Left ventricle myocardium inferior (tissue), 1 donor: ENCODE results near the gene ENO2. TPM values are rescaled to one million over a fixed set of nuclear protein-coding genes. Genes with fewer than 3 reads are reported as not detected.

ENCODE experiments used
- DNase-seq: peaks from one replicate; pipeline ENCODE4 v3.0.0-alpha.2; 2020
- H3K27ac ChIP-seq: fragments of 200-600 bp; replicated peaks from 2 replicates; pipeline ENCODE4 v1.8.0; 2021
- H3K27me3 ChIP-seq: fragments of 200-600 bp; 2 replicates; pipeline ENCODE4 v1.8.0; 2021; ENCODE audit warnings: low read depth
- H3K36me3 ChIP-seq: fragments of 200-600 bp; 2 replicates; pipeline ENCODE4 v1.8.0; 2021
- H3K4me1 ChIP-seq: fragments of 200-600 bp; 2 replicates; pipeline ENCODE4 v1.8.0; 2021
- H3K4me3 ChIP-seq: fragments of 200-600 bp; 2 replicates; pipeline ENCODE4 v1.8.0; 2021; ENCODE audit warnings: mild to moderate bottlenecking, moderate library complexity
- H3K9me3 ChIP-seq: fragments of 200-600 bp; replicated peaks from 2 replicates; pipeline ENCODE4 v1.8.0; 2021
- intact Hi-C: fragments of 100-400 bp; cut with micrococcal nuclease; formaldehyde crosslinking; loops from one replicate; pipeline ENCODE4 v1.11.0; 2022
- total RNA-seq: library from RNA; stranded (reverse); fragmentation: NEBNext Ultra II Directional; extraction: Animal tissue kit (Norgen Biotek cat#: 25700); gene quantifications from one replicate; pipeline ENCODE4 v1.2.1, GENCODE V29; 2021
- TF ChIP-seq, protein P1 (sequence below): fragments of 200-600 bp; IDR thresholded peaks from 2 replicates; pipeline ENCODE4 v1.8.0; 2021; ENCODE audit warnings: antibody characterized with exemption, mild to moderate bottlenecking, borderline replicate concordance
- donor health status: DM: no; HTN: yes; CAD: no; lungs with severe emphysema.

ENO2 gene
- total RNA-seq, 1 donor from 2014 or later: 14.8 TPM

GRCh38 chr12:6944381-6945186, 30.2 kb downstream of the ENO2 start:
- TF ChIP-seq, protein P1, sequence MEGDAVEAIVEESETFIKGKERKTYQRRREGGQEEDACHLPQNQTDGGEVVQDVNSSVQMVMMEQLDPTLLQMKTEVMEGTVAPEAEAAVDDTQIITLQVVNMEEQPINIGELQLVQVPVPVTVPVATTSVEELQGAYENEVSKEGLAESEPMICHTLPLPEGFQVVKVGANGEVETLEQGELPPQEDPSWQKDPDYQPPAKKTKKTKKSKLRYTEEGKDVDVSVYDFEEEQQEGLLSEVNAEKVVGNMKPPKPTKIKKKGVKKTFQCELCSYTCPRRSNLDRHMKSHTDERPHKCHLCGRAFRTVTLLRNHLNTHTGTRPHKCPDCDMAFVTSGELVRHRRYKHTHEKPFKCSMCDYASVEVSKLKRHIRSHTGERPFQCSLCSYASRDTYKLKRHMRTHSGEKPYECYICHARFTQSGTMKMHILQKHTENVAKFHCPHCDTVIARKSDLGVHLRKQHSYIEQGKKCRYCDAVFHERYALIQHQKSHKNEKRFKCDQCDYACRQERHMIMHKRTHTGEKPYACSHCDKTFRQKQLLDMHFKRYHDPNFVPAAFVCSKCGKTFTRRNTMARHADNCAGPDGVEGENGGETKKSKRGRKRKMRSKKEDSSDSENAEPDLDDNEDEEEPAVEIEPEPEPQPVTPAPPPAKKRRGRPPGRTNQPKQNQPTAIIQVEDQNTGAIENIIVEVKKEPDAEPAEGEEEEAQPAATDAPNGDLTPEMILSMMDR: peak; percentile 91
- peaks cover 43% of the 10 kb centered on the region for H3K36me3 ChIP-seq
- peak; percentile 94 for DNase-seq
- peak overlapping the region; percentile 90 for H3K4me3 ChIP-seq
- H3K27me3 ChIP-seq: no peaks in the 10 kb centered on the region
- intact Hi-C loops: no loop called here
- peaks cover 68% of the 10 kb centered on the region for H3K4me1 ChIP-seq
- H3K9me3 ChIP-seq: no peaks in the 10 kb centered on the region
- peak overlapping the region; percentile 99 for H3K27ac ChIP-seq

- no peaks in the 10 kb centered on the region for H3K9me3 ChIP-seq
- peaks cover 32% of the 10 kb centered on the region for H3K36me3 ChIP-seq
- H3K4me1 ChIP-seq: peaks cover 58% of the 10 kb centered on the region
- DNase-seq: no peak
- intact Hi-C loops: no loop called here
- TF ChIP-seq, protein P1: no peak
- H3K27ac ChIP-seq: peak overlapping the region; percentile 99
- H3K27me3 ChIP-seq: no peaks in the 10 kb centered on the region
- peak overlapping the region; percentile 90 for H3K4me3 ChIP-seq
These were observed 31.2 kb downstream of the ENO2 start for GRCh38 chr12:6945613-6946012.

DNA sequence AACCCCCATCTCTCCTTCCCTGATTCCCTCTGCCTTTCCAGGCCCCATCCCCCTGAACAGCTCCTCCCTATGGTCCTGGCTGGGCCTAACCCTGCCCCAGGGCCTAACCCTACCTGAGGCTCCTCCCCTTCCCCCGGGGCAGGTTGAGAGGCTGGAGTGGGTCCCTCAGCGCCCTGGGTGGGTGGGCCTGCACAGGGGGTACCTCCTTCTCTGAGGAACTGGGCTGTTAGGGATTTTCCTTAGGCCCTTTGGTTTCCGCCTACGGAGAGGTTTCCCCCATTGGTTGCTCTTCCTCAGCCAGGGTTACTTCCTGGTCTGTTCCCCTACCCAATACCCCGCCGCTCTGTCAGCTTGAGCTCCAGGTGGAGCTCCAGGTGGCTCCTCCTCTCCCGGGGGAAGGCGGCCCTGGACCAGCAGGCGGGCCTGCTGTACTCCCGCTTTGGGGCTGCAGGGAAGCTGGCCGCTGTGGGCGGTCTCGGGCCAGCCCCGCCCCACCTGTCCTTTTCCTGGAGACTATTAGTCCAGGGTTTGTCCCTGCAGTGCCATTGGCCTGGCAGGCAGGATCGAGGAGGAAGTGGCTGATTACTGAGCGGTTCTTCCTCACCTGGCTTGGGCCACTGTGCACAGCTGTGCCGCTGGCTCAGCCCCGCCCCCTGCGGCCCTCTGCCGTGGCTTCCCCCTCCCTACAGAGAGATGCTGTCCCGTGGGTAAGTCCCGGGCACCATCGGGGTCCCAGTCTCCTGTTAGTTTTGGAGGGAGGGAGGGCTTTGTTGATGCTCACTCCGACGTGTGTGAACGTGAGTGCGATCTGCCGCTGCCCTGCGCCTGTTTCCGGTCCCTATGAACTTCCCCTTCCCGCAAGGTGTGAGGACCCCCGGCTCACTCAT, 31.9 kb downstream of the ENO2 start:
- H3K9me3 ChIP-seq: no peaks in the 10 kb centered on the region
- peaks cover 26% of the 10 kb centered on the region for H3K36me3 ChIP-seq
- intact Hi-C loops: no loop called here
- TF ChIP-seq, protein P1: no peak
- peak overlapping the region; percentile 90 for H3K4me3 ChIP-seq
- H3K27ac ChIP-seq: peak overlapping the region; percentile 99
- no peaks in the 10 kb centered on the region for H3K27me3 ChIP-seq
- H3K4me1 ChIP-seq: peaks cover 53% of the 10 kb centered on the region
- no peak for DNase-seq

DNA sequence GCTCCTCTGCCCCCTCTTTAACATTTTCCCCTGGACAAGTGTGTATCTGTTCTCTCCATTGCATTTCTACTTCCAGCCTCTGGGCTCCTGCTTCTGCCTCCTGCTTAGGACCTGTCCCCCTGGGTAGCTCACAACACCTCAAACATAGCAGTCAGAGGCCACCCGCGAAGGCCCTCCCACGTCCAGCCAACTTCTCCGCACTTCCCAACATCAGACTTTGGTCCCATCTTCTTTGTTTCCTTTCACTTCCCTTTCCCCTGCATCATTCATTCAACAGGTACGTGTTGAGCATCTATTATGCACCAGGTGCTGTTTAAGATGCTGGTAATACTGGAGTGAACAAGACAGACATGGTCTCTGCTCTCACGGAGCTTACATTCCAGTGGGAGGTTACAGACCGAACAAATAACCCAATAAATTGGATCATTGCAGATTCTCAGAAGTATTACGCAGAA, 32.6 kb downstream of the ENO2 start:
- H3K27ac ChIP-seq: peak overlapping the region; percentile 99
- peak overlapping the region; percentile 90 for H3K4me3 ChIP-seq
- H3K4me1 ChIP-seq: peaks cover 47% of the 10 kb centered on the region
- H3K9me3 ChIP-seq: no peaks in the 10 kb centered on the region
- intact Hi-C loops: no loop called here
- peaks cover 21% of the 10 kb centered on the region for H3K36me3 ChIP-seq
- no peaks in the 10 kb centered on the region for H3K27me3 ChIP-seq
- TF ChIP-seq, protein P1: no peak
- DNase-seq: peak; percentile 8

- Histone ChIP-seq H3K27ac (no peak overlapping the region), H3K36me3 (peaks cover 21% of the 10 kb centered on the region), H3K4me1 (peaks cover 41% of the 10 kb centered on the region), H3K27me3 (no peaks in the 10 kb centered on the region), H3K4me3 (no peak overlapping the region), H3K9me3 (no peaks in the 10 kb centered on the region)
- intact Hi-C loops: no loop called here
- TF ChIP-seq, protein P1: no peak
- DNase-seq: no peak
These were observed 33.2 kb downstream of the ENO2 start for GRCh38 chr12:6947615-6948014.
